Ovary (tissue), 1 donor: Measurements from ENCODE around the gene EFL1.
"Not testable (repeated sequence)": the region's sequence is repeated elsewhere in the genome, so short reads cannot be mapped to it uniquely, and the experiment has no call there.

ENCODE experiments used
- EP300 ChIP-seq: sonication (generic); formaldehyde crosslinking; IDR thresholded peaks from one replicate; pipeline ENCODE4 v1.6.1; 2017; ENCODE audit warnings: antibody characterized with exemption
- POLR2A ChIP-seq: fragments of 450-650 bp; IDR thresholded peaks from one replicate; pipeline ENCODE4 v1.6.1; 2017; ENCODE audit warnings: antibody characterized with exemption, mild to moderate bottlenecking, moderate library complexity

- TF ChIP-seq EP300, POLR2A: not testable (repeated sequence)
Measured at GRCh38 chr15:82241836-82242499, 20.6 kb downstream of the EFL1 start.
